ENCODE data around the gene SPACA6.

SPACA6 gene

DNA sequence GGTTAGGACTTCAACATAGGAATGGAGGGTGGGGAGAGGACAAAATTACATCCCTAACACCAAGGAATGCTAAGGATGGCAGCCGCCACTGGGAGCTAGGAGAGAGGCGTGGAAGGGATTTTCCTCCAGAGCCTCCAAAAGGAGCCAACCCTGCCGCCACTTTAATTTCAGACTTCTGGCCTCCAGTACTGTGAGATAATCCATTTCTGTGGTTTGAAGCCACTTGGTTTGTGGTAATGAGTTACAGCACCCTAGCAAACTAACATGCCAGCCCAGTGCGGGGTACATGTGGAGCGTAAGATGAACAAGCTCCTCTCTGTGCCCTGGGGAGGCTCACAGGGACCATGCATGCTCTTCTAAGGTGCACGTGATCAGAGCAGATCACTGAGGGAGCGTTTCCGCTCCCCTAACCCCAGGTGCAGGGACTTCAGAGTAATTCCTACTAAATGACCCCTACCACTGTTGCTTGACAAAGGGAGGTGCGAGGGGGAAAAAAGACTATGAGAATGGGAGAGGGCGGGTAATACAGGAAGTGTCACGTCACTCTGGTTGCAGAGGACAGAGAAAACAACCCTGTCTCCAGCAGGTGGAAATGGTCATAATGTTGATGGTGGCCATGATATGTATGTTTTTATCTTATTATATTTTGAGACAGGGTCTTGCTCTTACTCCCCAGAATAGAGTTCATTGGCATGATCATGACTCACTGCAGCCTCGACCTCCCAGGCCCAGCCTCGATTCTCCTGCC lies 46.5 kb downstream of the SPACA6 start:
- DNase-seq, result peak; percentile 6

DNA sequence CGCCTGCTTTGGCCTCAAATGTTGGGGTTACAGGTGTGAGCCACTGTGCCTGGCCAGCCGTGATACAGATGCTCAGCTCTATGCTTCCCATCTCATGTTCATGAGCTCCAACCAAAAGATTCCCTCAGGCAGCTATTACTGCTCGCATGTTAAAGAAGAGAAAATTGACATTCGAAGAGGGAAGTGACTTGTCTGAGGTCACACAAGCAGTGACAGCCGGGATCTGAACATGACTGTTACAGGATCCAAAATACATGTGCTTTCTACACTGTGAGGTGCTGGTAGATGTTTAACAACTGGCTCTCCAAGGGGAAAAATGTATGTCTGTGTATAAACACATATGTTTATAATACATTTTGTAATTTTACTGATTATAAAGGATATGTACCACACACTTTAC lies 47.2 kb downstream of the SPACA6 start:
- no peak for DNase-seq

DNA sequence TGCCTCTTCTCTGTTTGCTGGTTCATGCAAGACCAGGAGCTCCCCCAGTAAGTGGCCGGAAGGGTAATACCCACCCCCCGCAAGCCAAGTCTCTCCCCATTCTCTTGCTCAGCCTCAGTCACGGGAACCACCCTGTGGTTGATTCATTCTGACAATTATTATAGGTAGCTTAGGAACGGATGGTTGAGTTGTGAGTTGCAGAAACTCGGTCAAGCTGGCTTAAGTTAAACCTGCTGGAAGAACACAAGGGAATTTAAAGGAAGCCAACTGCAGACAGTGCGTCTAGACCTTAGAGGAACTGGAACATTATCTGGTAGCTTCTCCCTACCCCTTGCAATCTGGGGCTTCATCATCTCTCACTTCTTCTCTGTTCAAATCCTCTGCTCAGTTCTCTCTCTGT lies 49.7 kb downstream of the SPACA6 start:
- no peak for DNase-seq

DNA sequence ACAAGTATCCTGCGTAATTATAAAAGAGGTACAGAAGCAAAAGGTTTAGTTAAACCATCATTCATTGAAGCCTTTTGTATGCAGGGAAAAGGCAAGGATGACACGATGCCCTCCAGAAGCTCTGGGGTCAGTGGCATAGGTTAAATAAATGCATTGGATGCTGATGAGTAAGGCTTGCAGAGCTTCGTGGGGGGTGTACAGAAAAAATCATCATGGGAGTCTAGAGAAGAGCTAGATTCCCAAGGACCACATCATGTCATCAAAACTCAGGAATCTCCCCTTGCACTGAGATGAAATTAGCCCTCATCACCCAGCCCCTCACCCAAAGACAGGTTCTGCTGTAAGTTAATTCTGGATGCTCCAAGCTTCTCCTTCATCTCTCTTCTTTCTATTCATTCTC lies 50.3 kb downstream of the SPACA6 start:
- no peak for DNase-seq

DNA sequence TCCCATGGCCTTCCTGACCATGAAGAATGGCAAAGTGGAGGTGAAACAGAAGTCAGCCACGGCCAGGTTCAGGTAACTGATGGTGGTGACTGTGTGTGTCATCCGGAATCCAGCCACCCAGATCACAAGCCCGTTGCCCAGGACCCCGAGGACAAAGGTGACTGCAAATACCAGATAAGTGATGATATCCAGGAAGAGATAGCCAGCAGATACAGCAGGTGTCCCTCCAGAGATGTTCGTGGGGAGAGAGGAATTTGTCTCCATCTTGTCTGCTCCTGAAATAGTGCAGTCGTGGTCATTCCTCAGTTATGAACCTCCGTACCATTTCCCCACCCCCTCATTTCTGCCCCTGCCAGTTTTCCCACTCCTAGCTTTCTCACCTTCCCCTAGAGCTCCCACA lies 53.6 kb downstream of the SPACA6 start:
- DNase-seq, result no peak

DNA sequence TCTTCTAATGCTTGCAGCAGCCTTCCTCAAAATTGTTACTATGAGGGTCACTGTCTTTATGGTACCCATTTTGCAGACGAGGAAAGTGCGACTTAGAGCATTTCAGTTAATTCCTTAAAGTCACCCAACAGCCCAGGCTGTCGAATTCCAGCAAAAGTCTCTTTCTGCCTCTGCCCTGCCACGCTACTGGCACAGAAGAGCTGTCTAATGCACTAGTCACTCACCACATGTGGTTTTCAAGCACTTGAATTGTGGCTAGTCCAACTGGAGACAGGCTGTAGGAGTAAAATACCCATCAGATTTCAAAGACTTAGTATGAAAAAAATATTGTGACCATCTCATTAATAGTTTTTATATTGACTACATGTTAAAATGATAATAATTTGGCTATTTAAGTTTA lies 56.8 kb downstream of the SPACA6 start:
- no peak for DNase-seq

DNA sequence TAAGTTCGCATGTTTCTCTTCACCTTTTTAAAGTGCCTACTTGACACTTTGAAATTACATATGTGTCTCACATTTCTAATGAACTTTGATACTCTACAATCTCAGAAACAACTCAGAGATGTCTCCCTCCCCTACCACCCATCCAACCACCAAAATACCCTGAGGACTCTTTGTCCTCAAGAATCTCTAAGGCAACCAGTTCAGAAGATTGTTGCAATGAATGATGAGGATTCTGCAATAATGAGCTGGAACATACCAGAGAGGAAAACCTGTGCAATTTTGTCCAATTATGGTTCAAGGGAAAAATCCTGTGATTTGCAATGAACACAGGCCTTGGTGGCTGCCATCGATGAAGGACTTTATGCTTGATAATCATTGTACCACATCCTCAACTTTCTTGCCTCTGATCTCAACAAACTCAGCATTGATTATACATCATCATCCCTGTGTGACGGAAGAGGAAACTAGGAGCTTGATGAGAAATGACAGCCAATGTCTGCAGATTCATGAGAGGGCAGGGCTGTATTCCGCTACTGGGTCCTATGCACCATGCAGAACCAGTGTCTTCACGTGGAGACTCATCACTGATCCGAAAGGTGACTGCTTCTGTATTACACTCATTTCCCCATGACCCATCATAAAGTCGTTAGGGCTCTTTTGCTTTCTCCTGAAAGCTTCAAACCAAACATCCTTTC lies 57.4 kb downstream of the SPACA6 start:
- no peak for DNase-seq

DNA sequence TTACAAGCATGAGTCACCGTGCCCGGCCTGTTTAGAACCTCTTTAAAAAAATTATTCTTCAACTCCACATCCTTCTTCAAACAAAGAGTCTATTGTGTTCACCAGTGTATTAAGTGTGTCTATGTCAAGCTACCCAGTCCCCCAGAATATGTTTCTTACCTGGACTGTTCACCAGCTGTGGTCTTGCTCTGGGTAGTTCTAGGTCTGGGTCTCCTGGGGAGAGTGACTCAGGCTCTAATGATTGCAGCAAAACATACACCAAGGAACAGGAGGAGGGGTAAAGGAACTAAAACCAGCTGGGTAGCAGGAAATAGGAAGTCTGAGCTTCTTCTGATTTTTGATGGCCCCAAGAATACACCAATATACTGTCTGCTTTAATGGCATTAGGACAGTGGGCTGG lies 58.5 kb downstream of the SPACA6 start, which contains the start of gene FPR1:
Gene FPR1 (minus strand): TSS at position 224 of the 400 bp plus-strand sequence. CDS start 4,884 bp downstream, outside the sequence.
- no peak for DNase-seq

DNA sequence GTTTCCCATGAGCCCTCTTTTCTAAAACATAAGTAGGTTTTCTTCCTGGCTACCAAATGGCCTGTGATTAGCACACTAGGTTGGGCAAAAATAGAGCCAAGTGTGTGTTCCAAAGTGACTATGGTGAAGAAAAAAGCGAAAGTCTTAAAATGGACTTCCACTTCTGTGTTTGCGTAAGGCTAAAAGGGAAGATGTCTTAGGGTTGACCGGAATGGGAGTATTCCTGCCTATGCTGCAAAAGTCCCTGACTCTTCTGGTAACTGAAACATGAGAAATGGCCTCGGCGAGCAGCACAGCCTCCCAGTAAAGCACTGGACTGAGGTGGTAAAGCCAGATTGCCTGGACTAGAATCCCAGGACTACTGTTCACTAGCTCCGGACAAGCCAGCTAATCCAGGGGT lies 61.0 kb downstream of the SPACA6 start:
- no peak for DNase-seq

DNA sequence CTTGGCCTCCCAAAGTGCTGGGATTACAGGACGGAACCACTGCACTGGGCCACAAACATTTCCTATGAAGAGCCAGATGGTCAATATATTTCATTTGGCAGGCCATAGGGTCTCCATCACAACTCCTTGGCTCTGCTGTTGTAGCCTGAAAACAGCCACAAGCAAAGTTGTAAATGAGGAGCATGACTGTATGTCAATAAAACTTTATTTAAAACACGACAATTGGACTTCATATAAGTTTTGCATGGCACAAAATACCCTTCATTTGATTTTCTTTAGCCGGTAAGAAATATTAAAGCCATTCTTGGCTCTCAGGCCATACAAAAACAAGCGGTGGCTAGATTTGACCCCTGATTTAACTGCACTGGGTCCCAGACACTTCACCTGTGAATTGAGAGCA lies 61.6 kb downstream of the SPACA6 start:
- DNase-seq, result no peak
